ENCODE results near the gene PHRF1. TPM values are rescaled to one million over a fixed set of nuclear protein-coding genes. Genes with fewer than 3 reads are reported as not detected.
A peak's percentile ranks its signal among the peaks of the same experiment; 100 is the strongest.

PHRF1 gene
- total and polyA plus RNA-seq, 4 donors: 2.4 to 25.2 (median 18.8) TPM

- Histone ChIP-seq H3K9me3 (ENCODE audit: control insufficient read depth in 4 of 4, low read length in 3 of 4) (no peaks in the 10 kb centered on the region), H3K4me3 (ENCODE audit: low read depth in 1 of 3, low read length in 3 of 3) (no peak overlapping the region), H3K36me3 (ENCODE audit: control insufficient read depth in 4 of 4, insufficient read depth in 3 of 4, low read depth in 1 of 4, low read length in 3 of 4) (peaks cover 3 to 29% (median 14%) of the 10 kb centered on the region in 4 donors), H3K4me1 (ENCODE audit: control insufficient read depth in 4 of 4, insufficient read depth in 4 of 4, low read length in 3 of 4) (peaks cover 20 to 82% (median 57%) of the 10 kb centered on the region in 4 donors), H3K27me3 (ENCODE audit: control insufficient read depth in 4 of 4, insufficient read depth in 4 of 4, low read length in 3 of 4) (no peaks in the 10 kb centered on the region), H3K27ac (ENCODE audit: low read depth in 1 of 2, low read length in 2 of 2) (peak overlapping the region; percentile 60 to 73), H3K9ac (ENCODE audit: low read depth in 1 of 2, low read length in 2 of 2) (no peak overlapping the region)
- WGBS: 89% methylated on average over 10 of the region's 10 CpGs
- TF ChIP-seq FOXA1 (IDR thresholded peaks at IDR 0.05) (no peak), MAX (IDR thresholded peaks at IDR 0.05) (no peak), GABPA (IDR thresholded peaks at IDR 0.05 in 1 of 2, conservative IDR thresholded peaks at IDR 0.05 in 1 of 2) (no peak), ZBTB33 (IDR thresholded peaks at IDR 0.05) (no peak), FOXA2 (IDR thresholded peaks at IDR 0.05) (no peak), RXRA (IDR thresholded peaks at IDR 0.05) (no peak), HNF4G (IDR thresholded peaks at IDR 0.05) (no peak), HNF4A (conservative IDR thresholded peaks at IDR 0.05) (no peak), JUND (IDR thresholded peaks at IDR 0.05) (no peak), CTCF (IDR thresholded peaks at IDR 0.05; ENCODE audit: low read depth, low read length, missing input control) (no peak), SP1 (IDR thresholded peaks at IDR 0.05) (no peak), RAD21 (IDR thresholded peaks at IDR 0.05) (no peak), EGR1 (IDR thresholded peaks at IDR 0.05; ENCODE audit: low read depth in 2 of 2) (no peak), NR2F2 (IDR thresholded peaks at IDR 0.05) (no peak), REST (IDR thresholded peaks at IDR 0.05) (no peak), YY1 (IDR thresholded peaks at IDR 0.05) (no peak), ATF3 (IDR thresholded peaks at IDR 0.05) (no peak), TAF1 (conservative IDR thresholded peaks at IDR 0.05) (no peak)
- DNase-seq (ENCODE audit: low spot score): no peak
Measured at GRCh38 chr11:612961-613300, 36.7 kb downstream of the PHRF1 start.
